ENCODE measurements around the gene FAM151B. TPM values are rescaled to one million over a fixed set of nuclear protein-coding genes. Genes with fewer than 3 reads are reported as not detected.

FAM151B gene
- total RNA-seq, 2 experiments from 2014 or later: not detected

- H3K27ac ChIP-seq (ENCODE audit: low read depth, low read length, poor library complexity, severe bottlenecking): no peak overlapping the region
- no peaks in the 10 kb centered on the region for H3K9me2 ChIP-seq (ENCODE audit: insufficient read depth, low read length)
- no peak overlapping the region for H3K4me2 ChIP-seq (ENCODE audit: low read length)
- H2AFZ ChIP-seq (ENCODE audit: low read length): no peak overlapping the region
- H3K4me1 ChIP-seq (ENCODE audit: insufficient read depth, low read length, poor library complexity, severe bottlenecking): no peaks in the 10 kb centered on the region
- no TSS peak for BruUV-seq (replicated peaks)
- H3K9me3 ChIP-seq (ENCODE audit: low read length): no peaks in the 10 kb centered on the region
- CTCF ChIA-PET (ENCODE audit: unreplicated experiment): no interaction called here
- H3K4me3 ChIP-seq (ENCODE audit: low read depth, low read length, poor library complexity, severe bottlenecking): no peak overlapping the region
- no peaks in the 10 kb centered on the region for H4K20me1 ChIP-seq (ENCODE audit: insufficient read depth, low read length)
- intact Hi-C loops (cut with micrococcal nuclease; ENCODE audit: unreplicated experiment): no loop called here
- no peak for DNase-seq (ENCODE audit: low spot score)
- no peaks in the 10 kb centered on the region for H3K79me2 ChIP-seq (ENCODE audit: insufficient read depth, low read depth, low read length)
- H3K36me3 ChIP-seq (ENCODE audit: insufficient read depth, low read length): peaks cover 13% of the 10 kb centered on the region
- TF ChIP-seq EZH2phosphoT487 (IDR thresholded peaks at IDR 0.05; ENCODE audit: borderline replicate concordance, low read depth, low read length) (no peak), CTCF (conservative IDR thresholded peaks at IDR 0.05; ENCODE audit: low read length) (no peak)
- POLR2A ChIA-PET: no interaction called here
These were observed 48.7 kb upstream of the FAM151B start for GRCh38 chr5:80439213-80439612.

GRCh38 chr5:80442742-80443141, 45.2 kb upstream of the FAM151B start:
- DNase-seq (ENCODE audit: low spot score): no peak
- Histone ChIP-seq H3K27ac (ENCODE audit: low read depth, low read length, poor library complexity, severe bottlenecking) (no peak overlapping the region), H3K9me3 (ENCODE audit: low read length) (no peaks in the 10 kb centered on the region), H3K36me3 (ENCODE audit: insufficient read depth, low read length) (peaks cover under 1% of the 10 kb centered on the region; the same call in 1 of the 2 replicates), H3K4me3 (ENCODE audit: low read depth, low read length, poor library complexity, severe bottlenecking) (no peak overlapping the region), H3K79me2 (ENCODE audit: insufficient read depth, low read depth, low read length) (no peaks in the 10 kb centered on the region), H3K9me2 (ENCODE audit: insufficient read depth, low read length) (no peaks in the 10 kb centered on the region), H3K4me1 (ENCODE audit: insufficient read depth, low read length, poor library complexity, severe bottlenecking) (no peaks in the 10 kb centered on the region), H2AFZ (ENCODE audit: low read length) (no peak overlapping the region), H3K4me2 (ENCODE audit: low read length) (no peak overlapping the region), H4K20me1 (ENCODE audit: insufficient read depth, low read length) (no peaks in the 10 kb centered on the region)
- ChIA-PET POLR2A (interaction anchor here (0.6 kb wide), 1 partner anchor 1234 kb away, joined by 3 read pairs; no protein-coding TSS in a partner anchor), CTCF (ENCODE audit: unreplicated experiment) (no interaction called here)
- intact Hi-C loops (cut with micrococcal nuclease; ENCODE audit: unreplicated experiment): no loop called here
- no TSS peak for BruUV-seq (replicated peaks)
- TF ChIP-seq EZH2phosphoT487 (IDR thresholded peaks at IDR 0.05; ENCODE audit: borderline replicate concordance, low read depth, low read length) (no peak), CTCF (conservative IDR thresholded peaks at IDR 0.05; ENCODE audit: low read length) (no peak)

DNA sequence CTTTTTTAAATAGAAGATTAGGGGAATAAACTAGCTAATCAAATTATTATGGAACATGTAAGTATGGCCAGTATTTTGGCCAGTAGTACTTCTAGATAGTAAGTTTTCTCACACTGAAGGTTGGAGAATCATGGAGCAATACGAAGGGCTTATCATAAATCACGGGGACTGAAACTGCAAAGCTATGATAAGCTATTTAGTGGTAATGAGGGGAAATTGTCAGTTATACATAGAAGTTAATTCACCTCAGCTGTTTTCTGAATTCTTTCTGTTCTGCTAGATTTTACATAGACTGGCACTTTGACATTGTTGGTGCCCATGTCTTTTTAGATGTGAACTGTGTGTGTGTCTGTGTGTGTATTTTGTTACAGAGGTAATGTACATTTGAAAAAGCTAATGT, 34.5 kb upstream of the FAM151B start:
- H3K79me2 ChIP-seq (ENCODE audit: insufficient read depth, low read depth, low read length): no peaks in the 10 kb centered on the region
- no peaks in the 10 kb centered on the region for H3K4me1 ChIP-seq (ENCODE audit: insufficient read depth, low read length, poor library complexity, severe bottlenecking)
- TF ChIP-seq CTCF (conservative IDR thresholded peaks at IDR 0.05; ENCODE audit: low read length) (no peak), EZH2phosphoT487 (IDR thresholded peaks at IDR 0.05; ENCODE audit: borderline replicate concordance, low read depth, low read length) (no peak)
- ChIA-PET CTCF (ENCODE audit: unreplicated experiment) (no interaction called here), POLR2A (interaction anchor here (0.8 to 1.8 kb wide), 2 partner anchors 12 to 48 kb away, joined by 3 to 4 read pairs; no protein-coding TSS in a partner anchor)
- no TSS peak for BruUV-seq (replicated peaks)
- intact Hi-C loops (cut with micrococcal nuclease; ENCODE audit: unreplicated experiment): no loop called here
- H3K9me3 ChIP-seq (ENCODE audit: low read length): no peaks in the 10 kb centered on the region
- H3K27ac ChIP-seq (ENCODE audit: low read depth, low read length, poor library complexity, severe bottlenecking): no peak overlapping the region
- no peaks in the 10 kb centered on the region for H4K20me1 ChIP-seq (ENCODE audit: insufficient read depth, low read length)
- H3K4me2 ChIP-seq (ENCODE audit: low read length): no peak overlapping the region
- no peak overlapping the region for H3K4me3 ChIP-seq (ENCODE audit: low read depth, low read length, poor library complexity, severe bottlenecking)
- H2AFZ ChIP-seq (ENCODE audit: low read length): no peak overlapping the region
- H3K36me3 ChIP-seq (ENCODE audit: insufficient read depth, low read length): peaks cover 13% of the 10 kb centered on the region; the same call in 1 of the 2 replicates
- no peaks in the 10 kb centered on the region for H3K9me2 ChIP-seq (ENCODE audit: insufficient read depth, low read length)
- DNase-seq (ENCODE audit: low spot score): no peak

Measured in OCI-LY7 (cell line).